ENCODE measurements around the gene SHB.

Gene SHB

DNA sequence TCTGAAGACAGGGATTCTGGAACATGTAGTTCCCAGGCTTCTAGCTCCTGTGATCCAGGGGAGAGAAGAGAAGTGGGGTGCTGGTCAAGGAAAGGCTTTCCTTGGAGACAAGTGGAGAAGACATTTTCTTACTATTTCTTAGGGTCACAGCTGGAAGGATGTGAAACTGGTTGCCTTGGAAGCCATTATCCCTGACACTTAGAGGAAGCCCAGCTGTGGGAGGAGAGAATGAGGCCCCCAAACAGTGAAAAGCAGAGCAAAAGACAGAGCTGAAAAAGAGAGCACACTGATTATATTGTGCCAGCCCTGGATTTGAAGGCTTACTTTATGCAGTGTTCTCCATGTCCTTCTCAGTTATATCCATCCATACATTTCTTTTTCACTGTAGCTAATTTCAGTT is 17.5 kb upstream of the SHB start:
- DNase-seq (ENCODE audit: low read depth), result no peak

DNA sequence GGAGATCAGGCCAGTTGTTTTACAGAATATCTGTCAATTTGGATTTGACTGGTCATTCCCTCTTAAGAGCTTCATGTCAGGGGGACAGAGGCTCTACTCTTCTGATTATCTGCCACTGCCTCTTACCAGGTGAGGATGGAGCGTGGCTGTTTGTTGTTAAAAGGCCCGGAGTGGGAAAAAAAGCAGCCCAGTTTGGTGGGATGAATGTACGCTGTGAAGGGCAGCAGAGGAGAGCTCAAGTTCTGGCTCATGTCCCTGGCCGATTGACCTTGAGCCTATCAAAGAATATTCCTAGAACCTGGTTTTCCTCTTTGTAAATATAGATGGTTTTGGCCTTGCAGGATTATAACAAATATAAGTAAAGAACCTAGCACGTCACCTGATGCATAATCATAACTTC is 16.3 kb upstream of the SHB start:
- DNase-seq (ENCODE audit: low read depth), result no peak

DNA sequence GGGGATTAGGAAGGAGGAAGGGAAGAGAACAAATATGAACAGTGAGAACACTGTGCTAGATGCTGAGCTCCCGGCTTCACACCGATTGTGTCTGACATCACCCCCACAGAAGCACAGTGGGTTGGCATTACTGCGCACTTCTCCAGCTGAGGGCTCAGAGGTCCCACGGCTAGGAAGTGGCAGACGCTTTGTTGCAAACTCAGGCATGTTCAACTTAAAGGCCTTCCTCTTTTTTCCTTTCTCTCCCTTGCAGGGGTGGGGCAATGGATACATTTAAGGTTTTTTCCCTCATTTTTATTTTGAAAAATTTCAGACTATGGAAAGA is 15.5 kb upstream of the SHB start:
- no peak for DNase-seq (ENCODE audit: low read depth)

DNA sequence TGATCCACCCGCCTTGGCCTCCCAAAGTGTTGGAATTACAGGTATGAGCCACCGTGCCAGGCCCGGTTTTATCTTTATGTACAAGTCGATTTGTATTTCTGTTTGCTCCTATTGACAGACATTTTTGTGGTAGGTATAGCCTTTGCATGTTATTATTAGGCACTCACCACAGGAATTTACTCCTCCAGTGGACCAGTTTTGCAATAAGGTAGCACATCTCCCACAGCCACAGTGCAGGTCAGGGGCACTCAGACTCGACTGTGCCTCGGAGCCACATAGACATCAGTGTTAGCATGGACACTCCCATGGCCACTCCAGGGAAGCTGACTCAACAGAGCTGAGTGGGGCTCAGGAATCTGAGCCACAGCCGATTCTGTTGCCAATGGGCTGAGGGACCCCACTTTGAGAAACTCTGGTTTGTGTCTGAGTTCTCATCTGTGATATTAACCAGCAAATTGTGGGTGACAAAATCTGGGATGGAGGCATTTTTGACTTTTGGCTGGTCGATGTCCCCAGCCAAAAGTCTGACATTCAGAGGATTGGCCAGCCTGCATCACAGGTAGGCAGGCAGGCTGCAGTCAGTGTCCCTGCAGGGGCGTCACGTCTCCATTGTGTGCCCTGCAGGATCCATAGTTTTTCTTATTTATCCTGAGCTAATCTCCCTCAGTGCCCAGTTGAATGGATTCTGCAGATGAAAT is 15.0 kb upstream of the SHB start:
- DNase-seq (ENCODE audit: low read depth), result no peak

DNA sequence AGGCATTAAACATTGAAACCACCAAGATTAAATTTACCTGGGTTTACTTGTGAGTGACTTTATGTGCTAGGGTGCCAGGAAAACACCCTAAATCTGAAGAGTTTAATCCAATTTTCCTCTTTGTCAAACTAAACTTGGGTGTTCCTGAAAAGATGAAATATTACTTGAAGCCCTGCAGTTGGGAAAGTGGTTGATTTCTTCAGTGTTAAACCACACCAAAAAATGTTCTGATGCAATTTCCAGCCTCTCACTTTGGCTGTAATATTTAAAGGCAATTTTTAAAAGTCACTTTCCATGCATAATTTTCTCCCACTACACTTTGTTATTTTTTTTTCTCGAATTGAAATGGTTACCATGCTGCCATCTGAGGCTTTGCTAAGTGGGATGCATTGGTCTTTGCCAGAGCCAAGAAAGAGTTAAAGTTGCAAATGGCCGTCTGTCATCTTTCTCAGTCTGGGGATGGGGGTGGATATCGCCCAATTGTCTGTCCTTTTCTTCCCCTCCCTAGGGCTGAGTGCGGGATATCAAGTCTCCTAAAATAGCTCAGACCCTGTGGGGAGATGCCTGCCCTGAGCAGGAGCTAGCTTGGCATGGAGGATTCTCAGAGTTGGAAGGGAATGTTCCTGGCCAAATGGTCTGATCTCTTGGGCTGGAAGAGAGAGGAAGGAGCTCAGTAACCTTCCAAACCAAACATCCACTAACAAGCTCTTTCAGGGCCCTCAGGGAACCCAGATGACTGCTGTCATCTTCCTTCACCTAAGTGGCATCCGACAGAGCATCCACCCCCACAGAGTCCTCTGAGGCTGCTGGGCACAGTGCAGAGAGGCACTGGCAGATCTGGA is 13.6 kb upstream of the SHB start:
- no peak for DNase-seq (ENCODE audit: low read depth)

DNA sequence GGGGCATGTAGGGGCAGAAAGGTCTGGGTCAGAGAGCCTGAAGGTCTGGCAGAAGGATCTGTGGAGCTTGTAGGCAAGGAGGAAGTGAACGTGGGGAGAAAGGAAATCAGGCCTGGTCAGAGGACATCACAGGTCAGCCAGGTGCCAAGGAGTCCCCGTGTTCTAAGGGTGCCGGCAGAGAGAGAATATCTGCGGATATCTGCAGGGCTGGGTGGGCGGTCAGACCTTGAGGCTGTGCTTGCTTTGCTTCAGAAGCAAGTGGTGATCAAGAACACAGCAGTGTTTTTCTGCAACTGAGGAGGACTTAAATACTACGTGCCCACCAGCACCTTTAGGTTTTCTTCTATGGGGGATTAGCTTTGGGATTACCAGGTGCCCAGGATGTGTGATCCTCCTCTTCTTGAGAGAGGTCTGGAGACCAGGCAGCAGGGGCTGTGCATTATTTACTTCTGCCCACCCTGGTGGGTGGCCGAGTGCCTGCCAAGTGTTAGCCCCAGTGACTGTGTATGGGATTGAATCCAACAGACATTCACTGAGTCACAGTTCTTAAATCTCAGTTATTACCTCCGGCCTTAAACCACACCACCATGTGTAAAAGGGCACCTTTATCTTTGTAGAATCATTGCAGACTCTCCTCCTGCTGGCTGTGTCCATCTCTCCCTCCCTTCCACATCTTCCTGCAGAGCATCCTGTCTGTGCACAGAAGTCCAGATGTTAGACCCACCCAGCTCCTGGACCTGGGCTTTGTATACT is 12.5 kb upstream of the SHB start:
- DNase-seq (ENCODE audit: low read depth), result no peak

DNA sequence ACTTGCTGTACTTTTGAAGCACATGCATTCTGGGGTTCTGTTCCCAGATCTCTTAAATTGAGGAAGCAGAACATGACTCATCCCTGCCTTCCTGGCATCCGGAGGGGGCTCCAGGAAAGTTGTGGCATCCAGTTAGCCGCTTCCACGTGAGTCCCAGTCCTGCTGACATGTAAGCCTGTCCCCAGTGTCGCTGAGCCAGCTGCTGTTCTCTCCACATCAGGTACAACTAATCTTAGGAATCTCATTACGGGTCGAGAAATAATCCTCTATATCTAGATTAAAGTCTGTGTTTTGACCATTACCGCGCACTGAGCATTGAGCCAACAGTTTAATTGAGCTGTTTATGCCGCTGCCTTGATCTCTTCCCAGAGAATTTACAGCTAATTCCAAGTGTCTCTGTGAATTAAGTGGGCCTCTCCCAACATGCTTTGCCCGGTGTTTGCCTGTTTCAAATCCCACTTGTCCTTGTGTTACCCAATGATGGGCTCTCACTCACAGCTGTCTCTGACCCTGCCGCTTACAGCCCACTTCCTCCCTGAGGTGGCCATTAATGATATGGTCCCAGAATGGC is 10.5 kb upstream of the SHB start:
- no peak for DNase-seq (ENCODE audit: low read depth)

DNA sequence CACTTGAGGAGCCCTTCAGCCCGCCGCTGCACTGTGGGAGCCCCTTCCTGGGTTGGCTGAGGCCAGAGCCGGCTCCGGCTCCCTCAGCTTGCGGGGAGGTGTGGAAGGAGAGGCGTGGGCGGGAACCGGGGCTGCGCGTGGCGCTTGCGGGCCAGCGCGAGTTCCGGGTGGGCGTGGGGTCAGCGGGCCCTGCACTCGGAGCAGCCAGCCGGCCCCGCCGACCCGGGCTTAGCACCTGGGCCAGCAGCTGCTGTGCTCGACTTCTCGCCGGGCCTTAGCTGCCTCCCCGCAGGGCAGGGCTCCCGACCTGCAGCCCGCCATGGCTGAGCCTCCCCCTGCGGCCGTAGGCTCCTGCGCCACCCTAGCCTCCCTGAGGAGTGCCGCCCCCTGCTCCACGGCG is 6.2 kb upstream of the SHB start:
- DNase-seq (ENCODE audit: low read depth), result no peak

DNA sequence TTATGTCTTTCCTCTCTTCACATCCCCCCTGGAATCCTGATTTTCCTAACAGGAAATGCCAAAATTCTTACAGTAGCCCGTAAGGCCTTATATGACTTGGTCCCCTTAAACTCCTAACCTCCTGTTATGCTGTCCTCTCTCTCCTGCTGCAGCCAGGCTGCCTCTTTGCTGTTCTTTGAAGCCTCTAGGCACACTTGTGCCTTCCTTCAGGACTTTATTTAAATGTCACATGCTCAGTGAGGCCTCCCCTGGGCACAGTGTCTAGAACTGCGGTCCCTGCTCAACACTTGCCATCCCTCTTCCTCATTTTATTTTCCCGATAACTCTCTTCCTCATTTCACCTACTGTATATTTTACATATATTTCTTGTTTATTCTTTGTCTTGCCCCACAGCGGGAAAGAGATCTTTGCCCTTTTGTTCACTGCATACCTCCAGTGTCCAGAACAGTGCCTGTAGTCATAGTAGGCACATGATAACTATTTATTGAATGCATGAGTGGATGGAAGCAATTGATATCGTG is 5.5 kb upstream of the SHB start:
- DNase-seq (ENCODE audit: low read depth), result no peak

DNA sequence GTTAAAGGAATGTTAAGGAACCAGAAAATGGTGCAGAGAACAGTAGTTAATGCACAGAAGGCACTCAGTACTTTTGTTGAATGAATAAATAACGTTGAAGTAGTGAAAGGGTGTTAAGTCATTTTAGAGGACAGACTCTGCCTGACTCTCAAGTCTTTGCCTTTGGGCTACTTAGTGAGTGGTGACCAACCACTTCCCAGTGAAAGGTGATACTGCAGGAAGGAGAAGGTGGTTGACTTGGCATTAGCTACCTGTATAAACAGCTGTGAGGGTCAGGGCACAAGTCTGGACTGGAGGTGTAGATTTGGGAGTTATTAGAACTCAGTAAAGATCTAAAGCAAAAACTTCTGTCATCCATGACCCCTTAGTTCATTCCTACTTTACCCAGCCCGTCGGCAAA is 4.9 kb upstream of the SHB start:
- DNase-seq (ENCODE audit: low read depth), result no peak

DNA sequence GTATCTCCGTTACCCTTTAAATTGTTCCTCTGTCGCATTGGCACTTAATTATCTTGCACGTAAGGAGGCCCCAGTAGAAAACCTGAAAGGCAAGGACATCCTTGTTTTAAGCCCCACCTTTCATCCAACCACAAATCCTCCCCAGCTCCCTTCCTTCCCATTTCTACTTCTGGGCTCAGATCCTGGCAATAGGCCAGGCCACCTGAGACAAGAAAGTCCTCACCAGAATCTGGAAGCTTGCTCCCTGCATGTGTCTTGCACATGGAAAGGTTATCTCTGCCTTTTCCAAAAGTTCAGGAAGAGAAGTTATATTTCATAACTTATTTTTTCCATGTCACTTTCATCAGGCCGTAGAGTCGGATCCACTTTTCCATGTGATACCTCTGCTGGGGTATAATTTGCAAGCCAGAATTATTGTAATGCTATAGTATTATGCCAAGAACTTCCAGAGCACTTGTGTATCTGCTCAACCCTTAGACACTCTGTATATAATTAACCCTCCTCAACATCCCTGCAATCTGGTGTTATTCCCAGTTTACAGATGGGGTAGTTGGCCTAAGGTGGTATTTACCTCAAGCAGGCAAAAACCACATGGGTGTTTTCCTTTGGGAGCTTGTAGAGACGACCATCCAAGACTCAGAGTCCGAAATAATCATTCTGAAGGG is 2.6 kb upstream of the SHB start:
- no peak for DNase-seq (ENCODE audit: low read depth)

DNA sequence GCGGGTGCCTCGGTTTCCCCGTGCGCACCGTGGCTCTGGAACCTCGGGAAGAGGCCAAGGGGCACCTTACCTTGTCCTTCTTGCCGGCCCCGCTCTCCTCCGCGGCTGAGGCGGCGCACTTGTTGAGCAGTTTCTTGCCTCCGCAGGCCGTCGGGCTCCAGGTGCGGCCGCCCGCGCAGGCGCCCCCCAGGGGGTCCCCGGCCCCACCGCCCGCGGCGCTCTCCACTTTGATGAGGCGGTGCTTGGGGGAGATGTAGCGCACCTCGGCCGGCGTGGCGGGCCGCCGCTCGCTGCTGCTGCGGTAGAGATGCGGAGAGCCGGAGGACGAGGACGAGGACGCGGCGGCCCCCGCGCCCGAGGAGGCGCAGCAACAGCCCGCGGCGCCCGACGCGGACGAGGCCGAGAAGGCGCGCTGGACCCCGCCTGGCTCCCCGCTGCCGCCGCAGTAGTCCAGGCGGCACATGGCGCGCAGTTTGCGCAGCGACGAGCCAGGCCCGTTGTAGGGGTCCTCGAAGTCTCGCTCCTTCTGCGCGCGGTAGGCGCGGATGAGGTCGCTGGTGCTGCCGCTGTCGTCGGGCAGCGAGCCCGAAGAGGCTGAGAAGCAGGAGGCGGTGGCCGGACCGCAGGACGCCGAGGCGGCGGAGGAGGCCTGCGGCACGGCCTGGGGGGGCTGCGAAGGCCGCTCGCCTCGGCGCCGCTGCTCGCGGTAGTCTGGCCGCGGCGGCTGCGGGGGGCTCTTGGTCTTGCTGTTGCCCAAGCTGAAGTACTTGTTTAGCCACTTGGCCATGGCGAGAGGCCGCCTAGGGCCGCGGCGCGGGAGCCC is 957 bp downstream of the SHB start:
- DNase-seq (ENCODE audit: low read depth), result no peak

DNA sequence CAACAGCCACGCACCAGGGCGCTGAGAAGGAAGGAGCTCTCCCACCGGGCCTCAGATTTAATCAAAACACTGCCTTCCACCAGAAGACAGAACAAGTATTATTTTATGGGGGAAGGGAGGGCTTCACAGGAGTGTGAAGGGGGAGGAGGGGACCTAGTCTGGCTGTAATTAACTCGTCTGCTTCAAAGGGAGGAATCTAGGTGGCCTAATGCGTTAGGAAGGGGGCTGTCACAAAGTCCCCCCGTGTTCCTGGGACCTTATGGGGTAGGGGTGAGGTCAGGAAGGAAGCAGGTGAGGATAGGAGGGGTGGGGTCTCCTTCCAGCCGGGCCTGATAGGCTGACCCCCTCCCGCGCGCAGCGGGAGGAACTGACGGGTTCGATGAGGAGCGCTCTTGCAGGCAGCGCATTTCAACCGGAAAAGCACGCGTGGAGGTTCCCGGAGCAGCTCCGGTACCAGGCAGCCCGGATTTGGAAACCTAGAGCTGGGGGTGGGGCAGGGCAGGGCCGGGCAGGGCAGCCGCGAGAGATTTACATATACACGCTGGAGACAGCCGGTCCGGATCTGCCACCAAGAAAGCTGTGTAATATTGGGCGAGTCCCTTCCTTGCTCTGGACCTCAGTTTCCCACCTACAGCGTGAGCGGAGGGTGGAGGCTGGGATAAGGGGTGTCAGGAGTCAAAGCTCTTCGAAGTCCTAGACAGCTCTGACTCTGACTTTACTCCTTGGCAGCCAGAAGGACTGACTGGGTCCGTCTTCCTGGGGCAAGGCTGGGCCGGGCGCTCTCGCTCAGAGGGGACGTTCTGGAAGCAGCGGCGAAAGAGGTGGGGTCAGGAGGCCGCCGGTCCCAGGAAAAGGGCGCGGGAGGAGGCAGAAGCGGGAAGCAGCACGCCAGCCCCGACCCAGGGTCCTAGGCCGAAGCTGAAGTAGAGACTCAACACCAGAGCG is 1.8 kb downstream of the SHB start:
- no peak for DNase-seq (ENCODE audit: low read depth)

DNA sequence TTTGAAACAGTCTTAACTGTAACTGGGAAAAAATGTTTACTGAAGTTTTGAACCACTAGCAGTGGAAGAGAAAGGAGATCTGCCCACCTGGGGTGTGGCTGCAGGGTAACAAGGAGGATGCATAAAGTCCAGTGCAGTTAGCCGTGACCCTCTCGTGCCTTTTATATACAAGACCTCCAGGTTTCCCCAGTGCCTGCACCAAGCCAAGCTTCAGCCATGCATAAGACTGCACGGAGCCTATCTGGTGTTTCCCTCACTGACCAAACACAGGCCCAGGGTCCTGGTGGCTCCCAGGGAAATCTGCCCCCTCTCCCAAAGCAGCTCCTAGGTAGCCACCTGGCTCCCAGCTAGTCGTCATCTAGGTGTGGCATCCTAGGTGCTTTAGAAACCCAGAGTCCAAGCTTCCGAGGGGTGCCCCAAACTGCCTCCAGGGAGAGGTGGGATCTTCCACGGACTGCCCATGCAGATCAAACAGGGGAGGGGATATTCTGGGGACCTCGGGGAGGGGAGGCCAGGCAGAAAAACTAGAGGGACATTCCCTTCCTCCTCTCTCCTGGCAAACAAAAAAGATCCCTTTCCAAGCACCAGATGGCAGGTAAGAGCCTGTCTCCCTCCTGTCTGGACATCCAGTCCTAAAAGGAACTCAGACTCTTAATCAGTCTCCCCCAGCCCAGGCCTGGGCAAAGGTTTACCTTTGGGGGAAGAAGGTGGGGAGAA is 2.7 kb downstream of the SHB start:
- DNase-seq (ENCODE audit: low read depth), result no peak

DNA sequence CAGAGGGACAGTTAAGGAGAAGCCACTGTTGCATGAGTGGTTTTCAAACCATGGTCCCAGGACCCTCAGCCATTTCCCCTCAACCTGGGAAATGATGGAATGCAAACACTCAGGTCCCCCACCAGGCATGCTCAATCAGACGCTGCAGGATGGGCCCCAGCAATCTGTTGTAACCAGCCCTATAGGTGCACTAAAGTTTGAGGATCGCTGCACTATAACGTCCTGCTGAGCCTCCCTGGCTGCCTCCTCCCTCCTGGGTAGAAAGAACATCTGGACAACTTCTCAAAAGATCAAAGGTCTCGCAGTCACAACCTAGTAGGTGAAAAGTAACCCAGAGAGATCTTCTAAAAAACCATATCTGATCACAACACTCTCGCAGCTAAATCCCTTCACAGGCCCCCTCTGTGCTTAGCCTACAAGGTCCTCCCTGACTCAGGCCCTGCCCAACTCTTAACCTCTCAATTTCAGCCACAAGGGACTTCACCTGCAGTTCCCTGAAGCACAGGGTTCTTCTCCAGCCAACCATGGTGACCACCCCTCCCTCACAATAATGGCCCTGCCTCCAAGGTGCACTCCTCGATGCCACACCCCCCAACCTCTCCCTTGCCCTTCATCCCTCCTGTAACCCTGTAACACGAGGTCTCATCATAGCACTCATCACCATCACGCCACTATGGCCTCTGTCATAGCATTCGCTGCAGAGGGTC is 3.5 kb downstream of the SHB start:
- DNase-seq (ENCODE audit: low read depth), result no peak

DNA sequence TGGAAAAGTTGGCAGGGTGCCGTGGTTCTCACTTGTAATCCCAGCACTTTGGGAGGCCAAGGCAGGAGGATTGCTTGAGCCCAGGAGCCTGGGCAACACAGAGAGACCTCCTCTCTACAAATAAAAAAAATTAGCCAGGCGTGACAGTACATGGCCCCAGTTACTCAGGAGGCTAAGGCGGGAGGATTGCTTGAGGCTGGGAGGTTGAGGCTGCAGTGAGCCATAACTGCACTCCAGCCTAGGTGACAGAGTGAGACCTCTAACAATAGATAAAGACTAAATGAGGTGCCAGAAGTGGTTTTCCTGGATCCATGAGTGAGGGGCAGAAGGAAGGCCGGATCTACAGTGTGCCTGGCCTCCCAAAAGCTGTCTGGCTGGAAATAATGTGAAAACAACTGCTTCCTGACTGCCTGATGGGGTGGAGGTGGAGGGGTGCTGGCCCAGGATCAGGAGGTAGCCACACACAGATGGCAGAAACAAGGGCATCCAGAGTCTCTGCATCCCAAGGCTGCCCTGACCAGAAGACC is 4.1 kb downstream of the SHB start:
- DNase-seq (ENCODE audit: low read depth), result no peak

DNA sequence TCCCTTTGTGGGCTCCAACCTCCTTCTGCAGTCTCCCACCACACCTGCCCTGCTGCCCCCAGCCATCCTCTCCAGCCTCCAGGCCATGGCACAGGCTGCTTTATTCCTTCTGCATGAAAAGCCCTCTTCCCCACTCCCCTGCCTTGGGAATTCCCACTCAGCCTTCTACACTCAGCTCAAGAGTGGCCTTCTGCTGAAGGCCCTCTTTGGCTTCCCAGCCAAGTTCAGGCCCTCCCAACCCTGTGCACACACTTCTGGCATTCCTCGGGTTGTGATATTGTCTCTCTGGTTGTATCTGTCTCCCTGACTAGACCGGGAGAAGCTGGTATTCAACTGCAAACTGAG is 5.7 kb downstream of the SHB start:
- DNase-seq (ENCODE audit: low read depth), result no peak

Data from HS-27A (cell line).